ENCODE results near the gene CPED1.

Gene CPED1

DNA sequence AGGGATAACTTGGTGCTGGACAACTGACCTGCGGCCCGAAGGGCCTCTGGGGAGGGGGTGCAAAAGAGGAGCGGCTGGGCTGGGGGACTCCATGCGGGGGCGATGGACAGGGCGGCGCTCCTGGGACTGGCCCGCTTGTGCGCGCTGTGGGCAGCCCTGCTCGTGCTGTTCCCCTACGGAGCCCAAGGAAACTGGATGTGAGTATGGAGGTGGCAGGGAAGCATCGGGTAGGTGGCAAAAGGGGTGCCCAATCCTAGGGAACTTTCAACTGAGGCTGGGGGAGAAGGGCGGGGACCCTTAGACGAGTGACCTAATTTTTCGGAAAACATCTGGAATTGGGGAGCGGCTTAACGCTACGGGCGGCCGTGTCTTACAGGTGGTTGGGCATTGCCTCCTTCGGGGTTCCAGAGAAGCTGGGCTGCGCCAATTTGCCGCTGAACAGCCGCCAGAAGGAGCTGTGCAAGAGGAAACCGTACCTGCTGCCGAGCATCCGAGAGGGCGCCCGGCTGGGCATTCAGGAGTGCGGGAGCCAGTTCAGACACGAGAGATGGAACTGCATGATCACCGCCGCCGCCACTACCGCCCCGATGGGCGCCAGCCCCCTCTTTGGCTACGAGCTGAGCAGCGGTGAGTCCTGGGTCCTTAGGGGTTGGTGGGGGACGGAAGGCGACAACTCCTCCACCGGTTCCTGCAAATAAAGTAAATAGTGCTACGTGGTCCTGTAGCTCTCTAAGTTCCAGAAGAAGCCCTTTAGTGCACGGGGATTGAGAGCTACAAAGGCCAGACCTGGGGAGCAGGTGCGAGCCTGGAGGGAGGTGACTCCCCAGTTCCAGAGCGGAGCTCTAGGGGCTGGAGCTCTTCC is 340.9 kb downstream of the CPED1 start:
- Histone ChIP-seq H3K36me3 (replicated peaks in 1 of 2; ENCODE audit: control insufficient read depth in 2 of 2, insufficient read depth in 2 of 2, low read length in 2 of 2) (no peaks in the 10 kb centered on the region), H3K4me2 (ENCODE audit: insufficient read depth, low read length, poor library complexity, severe bottlenecking) (peak overlapping the region; percentile 82), H3K14ac (ENCODE audit: low read length) (no peak overlapping the region), H3K79me1 (ENCODE audit: low read depth, low read length) (no peaks in the 10 kb centered on the region), H2AK5ac (ENCODE audit: low read depth, low read length) (no peak overlapping the region), H2AFZ (ENCODE audit: low read length) (peak overlapping the region; percentile 72), H3K27ac (replicated peaks; ENCODE audit: low read length) (no peak overlapping the region), H3K4ac (ENCODE audit: low read length) (no peak overlapping the region), H2BK12ac (ENCODE audit: low read length) (no peak overlapping the region), H3K18ac (ENCODE audit: low read length) (peak overlapping the region; percentile 38), H4K91ac (ENCODE audit: low read depth, low read length, poor library complexity) (no peak overlapping the region), H2BK15ac (ENCODE audit: low read length) (no peak overlapping the region), H3K23ac (ENCODE audit: low read depth, low read length, poor library complexity) (peak overlapping the region; percentile 32), H3K4me1 (ENCODE audit: control insufficient read depth in 2 of 2, insufficient read depth in 1 of 2, low read depth in 1 of 2, low read length in 2 of 2) (peaks cover 5 to 7% of the 10 kb centered on the region in 2 donors), H3K27me3 (ENCODE audit: control insufficient read depth in 3 of 3, insufficient read depth in 3 of 3, low read depth in 1 of 3, low read length in 3 of 3) (peaks cover 4 to 57% (median 29%) of the 10 kb centered on the region in 3 experiments), H2BK120ac (ENCODE audit: low read depth, low read length) (no peak overlapping the region), H4K8ac (ENCODE audit: low read depth, low read length) (no peak overlapping the region), H3K4me3 (ENCODE audit: low read length in 2 of 2) (peak overlapping the region; percentile 43 to 76), H3K9me3 (replicated peaks in 1 of 2; ENCODE audit: control insufficient read depth in 2 of 2, insufficient read depth in 1 of 2, low read depth in 1 of 2, low read length in 2 of 2) (peaks cover 0 to 5% of the 10 kb centered on the region in 2 donors), H2BK5ac (ENCODE audit: low read length) (no peak overlapping the region), H3K9ac (ENCODE audit: low read depth, low read length, poor library complexity) (no peak overlapping the region)
- peak; percentile 43 for DNase-seq (ENCODE audit: low spot score)
- no CpG with 5 or more reads among the region's 47 CpGs for WGBS, 2 donors (ENCODE audit: extremely low coverage in 2 of 2, insufficient read length in 2 of 2, insufficient replicate concordance in 1 of 2)

DNA sequence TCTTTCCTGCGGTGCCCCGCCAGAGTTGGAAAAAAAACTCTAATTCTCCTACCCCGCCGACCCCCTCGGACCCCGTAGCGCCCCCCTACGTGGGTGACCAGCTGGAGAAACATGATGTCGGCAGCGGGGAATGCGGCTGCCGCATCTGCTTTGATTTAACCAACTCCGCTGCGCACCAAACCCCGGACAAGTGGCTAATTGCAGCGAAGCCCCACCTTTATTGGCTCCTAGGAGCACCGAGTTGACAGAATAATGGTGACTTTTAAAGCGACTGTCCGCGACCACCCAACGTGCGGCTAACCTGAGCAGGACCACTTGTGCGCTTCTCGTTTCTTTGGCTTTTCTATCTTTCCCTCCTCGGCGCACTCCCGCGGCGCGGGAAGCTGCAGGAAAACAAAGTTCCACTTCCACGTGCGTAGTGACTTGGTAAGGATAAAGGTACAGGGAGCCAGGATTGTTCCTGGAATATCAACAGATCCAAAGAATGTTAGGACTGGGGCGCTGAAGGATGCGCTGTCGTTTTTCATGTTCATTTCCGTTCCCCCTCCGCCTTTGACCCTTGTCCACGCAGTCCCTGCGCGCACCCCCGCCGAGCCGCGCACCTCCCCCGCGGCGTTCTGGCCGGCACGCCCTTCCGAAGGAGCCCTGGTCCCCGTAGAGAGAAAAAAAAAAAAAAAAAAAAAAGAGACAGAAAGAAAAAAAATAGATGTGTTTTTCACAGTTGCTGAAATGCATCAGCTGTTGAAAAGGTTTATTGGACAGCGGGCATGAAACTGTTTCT is 341.7 kb downstream of the CPED1 start:
- Histone ChIP-seq H2AK5ac (ENCODE audit: low read depth, low read length) (no peak overlapping the region), H3K9me3 (replicated peaks in 1 of 2; ENCODE audit: control insufficient read depth in 2 of 2, insufficient read depth in 1 of 2, low read depth in 1 of 2, low read length in 2 of 2) (peaks cover 0 to 5% of the 10 kb centered on the region in 2 donors), H3K4me3 (ENCODE audit: low read length in 2 of 2) (peak overlapping the region; percentile 43 to 76), H3K79me1 (ENCODE audit: low read depth, low read length) (no peaks in the 10 kb centered on the region), H2BK15ac (ENCODE audit: low read length) (no peak overlapping the region), H2BK5ac (ENCODE audit: low read length) (no peak overlapping the region), H3K4ac (ENCODE audit: low read length) (no peak overlapping the region), H2BK12ac (ENCODE audit: low read length) (no peak overlapping the region), H3K23ac (ENCODE audit: low read depth, low read length, poor library complexity) (no peak overlapping the region), H3K27ac (replicated peaks; ENCODE audit: low read length) (no peak overlapping the region), H3K18ac (ENCODE audit: low read length) (no peak overlapping the region), H3K36me3 (replicated peaks in 1 of 2; ENCODE audit: control insufficient read depth in 2 of 2, insufficient read depth in 2 of 2, low read length in 2 of 2) (no peaks in the 10 kb centered on the region), H3K14ac (ENCODE audit: low read length) (no peak overlapping the region), H4K8ac (ENCODE audit: low read depth, low read length) (no peak overlapping the region), H2AFZ (ENCODE audit: low read length) (peak overlapping the region; percentile 72), H3K4me1 (ENCODE audit: control insufficient read depth in 2 of 2, insufficient read depth in 1 of 2, low read depth in 1 of 2, low read length in 2 of 2) (peaks cover 5 to 7% of the 10 kb centered on the region in 2 donors), H3K4me2 (ENCODE audit: insufficient read depth, low read length, poor library complexity, severe bottlenecking) (peak overlapping the region; percentile 82), H3K27me3 (ENCODE audit: control insufficient read depth in 3 of 3, insufficient read depth in 3 of 3, low read depth in 1 of 3, low read length in 3 of 3) (peaks cover 4 to 57% (median 29%) of the 10 kb centered on the region in 3 experiments), H4K91ac (ENCODE audit: low read depth, low read length, poor library complexity) (no peak overlapping the region), H2BK120ac (ENCODE audit: low read depth, low read length) (no peak overlapping the region), H3K9ac (ENCODE audit: low read depth, low read length, poor library complexity) (no peak overlapping the region)
- WGBS, 2 donors (ENCODE audit: extremely low coverage in 2 of 2, insufficient read length in 2 of 2, insufficient replicate concordance in 1 of 2), result no CpG with 5 or more reads among the region's 52 CpGs
- DNase-seq (ENCODE audit: low spot score), result peak; percentile 54

DNA sequence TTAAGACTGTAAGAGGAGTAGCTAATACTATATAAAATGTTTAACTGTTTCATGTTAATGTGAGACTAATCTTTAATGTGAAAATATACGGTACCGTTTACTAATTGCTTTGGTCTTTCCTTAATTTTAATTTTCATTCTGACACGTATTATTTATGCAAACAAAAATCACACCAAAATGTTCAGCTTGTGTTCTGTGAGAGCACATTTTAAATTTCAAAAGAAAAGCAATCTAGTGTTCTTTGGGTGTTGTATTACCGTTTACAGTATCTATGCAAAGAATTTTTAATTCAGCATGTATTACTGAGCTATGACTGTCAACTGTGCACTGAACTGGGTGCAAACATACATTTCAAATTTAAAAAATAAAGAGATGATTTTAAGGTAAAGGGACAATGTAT is 342.5 kb downstream of the CPED1 start:
- Histone ChIP-seq H2BK12ac (ENCODE audit: low read length) (no peak overlapping the region), H2AFZ (ENCODE audit: low read length) (no peak overlapping the region), H3K14ac (ENCODE audit: low read length) (no peak overlapping the region), H3K27me3 (ENCODE audit: control insufficient read depth in 3 of 3, insufficient read depth in 3 of 3, low read depth in 1 of 3, low read length in 3 of 3) (peaks cover 4 to 56% (median 29%) of the 10 kb centered on the region in 3 experiments), H3K4ac (ENCODE audit: low read length) (no peak overlapping the region), H3K36me3 (replicated peaks in 1 of 2; ENCODE audit: control insufficient read depth in 2 of 2, insufficient read depth in 2 of 2, low read length in 2 of 2) (no peaks in the 10 kb centered on the region), H2BK120ac (ENCODE audit: low read depth, low read length) (no peak overlapping the region), H3K27ac (replicated peaks; ENCODE audit: low read length) (no peak overlapping the region), H3K23ac (ENCODE audit: low read depth, low read length, poor library complexity) (no peak overlapping the region), H3K4me1 (ENCODE audit: control insufficient read depth in 2 of 2, insufficient read depth in 1 of 2, low read depth in 1 of 2, low read length in 2 of 2) (peaks cover 5 to 7% of the 10 kb centered on the region in 2 donors), H2BK5ac (ENCODE audit: low read length) (no peak overlapping the region), H4K91ac (ENCODE audit: low read depth, low read length, poor library complexity) (no peak overlapping the region), H3K4me2 (ENCODE audit: insufficient read depth, low read length, poor library complexity, severe bottlenecking) (no peak overlapping the region), H3K79me1 (ENCODE audit: low read depth, low read length) (no peaks in the 10 kb centered on the region), H2BK15ac (ENCODE audit: low read length) (no peak overlapping the region), H3K18ac (ENCODE audit: low read length) (no peak overlapping the region), H3K9ac (ENCODE audit: low read depth, low read length, poor library complexity) (no peak overlapping the region), H2AK5ac (ENCODE audit: low read depth, low read length) (no peak overlapping the region), H3K4me3 (ENCODE audit: low read length in 2 of 2) (no peak overlapping the region), H4K8ac (ENCODE audit: low read depth, low read length) (no peak overlapping the region), H3K9me3 (replicated peaks in 1 of 2; ENCODE audit: control insufficient read depth in 2 of 2, insufficient read depth in 1 of 2, low read depth in 1 of 2, low read length in 2 of 2) (peaks cover 0 to 5% of the 10 kb centered on the region in 2 donors)
- WGBS, 2 donors (ENCODE audit: extremely low coverage in 2 of 2, insufficient read length in 2 of 2, insufficient replicate concordance in 1 of 2), result no CpG with 5 or more reads among the region's 4 CpGs
- DNase-seq (ENCODE audit: low spot score), result no peak

DNA sequence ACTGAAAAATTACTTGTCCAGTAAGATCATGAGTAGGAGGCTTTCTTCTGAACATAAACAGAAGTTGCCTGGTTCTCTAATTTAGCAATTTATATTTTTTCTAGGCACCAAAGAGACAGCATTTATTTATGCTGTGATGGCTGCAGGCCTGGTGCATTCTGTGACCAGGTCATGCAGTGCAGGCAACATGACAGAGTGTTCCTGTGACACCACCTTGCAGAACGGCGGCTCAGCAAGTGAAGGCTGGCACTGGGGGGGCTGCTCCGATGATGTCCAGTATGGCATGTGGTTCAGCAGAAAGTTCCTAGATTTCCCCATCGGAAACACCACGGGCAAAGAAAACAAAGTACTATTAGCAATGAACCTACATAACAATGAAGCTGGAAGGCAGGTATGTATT is 343.1 kb downstream of the CPED1 start:
- H2AK5ac ChIP-seq (ENCODE audit: low read depth, low read length), result no peak overlapping the region
- H3K9ac ChIP-seq (ENCODE audit: low read depth, low read length, poor library complexity), result peak overlapping the region; percentile 63
- H3K27ac ChIP-seq (replicated peaks; ENCODE audit: low read length), result no peak overlapping the region
- H3K27me3 ChIP-seq (ENCODE audit: control insufficient read depth in 3 of 3, insufficient read depth in 3 of 3, low read depth in 1 of 3, low read length in 3 of 3), result peaks cover 4 to 54% (median 29%) of the 10 kb centered on the region in 3 experiments
- no peak overlapping the region for H2BK15ac ChIP-seq (ENCODE audit: low read length)
- H3K79me1 ChIP-seq (ENCODE audit: low read depth, low read length), result no peaks in the 10 kb centered on the region
- no peak overlapping the region for H2BK5ac ChIP-seq (ENCODE audit: low read length)
- H3K4ac ChIP-seq (ENCODE audit: low read length), result no peak overlapping the region
- peaks cover 5 to 7% of the 10 kb centered on the region in 2 donors for H3K4me1 ChIP-seq (ENCODE audit: control insufficient read depth in 2 of 2, insufficient read depth in 1 of 2, low read depth in 1 of 2, low read length in 2 of 2)
- H2AFZ ChIP-seq (ENCODE audit: low read length), result no peak overlapping the region
- no peak overlapping the region for H3K4me2 ChIP-seq (ENCODE audit: insufficient read depth, low read length, poor library complexity, severe bottlenecking)
- WGBS, 2 donors (ENCODE audit: extremely low coverage in 2 of 2, insufficient read length in 2 of 2, insufficient replicate concordance in 1 of 2), result no CpG with 5 or more reads among the region's 5 CpGs
- H3K9me3 ChIP-seq (replicated peaks in 1 of 2; ENCODE audit: control insufficient read depth in 2 of 2, insufficient read depth in 1 of 2, low read depth in 1 of 2, low read length in 2 of 2), result peaks cover 0 to 5% of the 10 kb centered on the region in 2 donors
- no peak overlapping the region for H3K4me3 ChIP-seq (ENCODE audit: low read length in 2 of 2)
- no peak for DNase-seq (ENCODE audit: low spot score)
- H2BK120ac ChIP-seq (ENCODE audit: low read depth, low read length), result no peak overlapping the region
- no peaks in the 10 kb centered on the region for H3K36me3 ChIP-seq (replicated peaks in 1 of 2; ENCODE audit: control insufficient read depth in 2 of 2, insufficient read depth in 2 of 2, low read length in 2 of 2)
- no peak overlapping the region for H2BK12ac ChIP-seq (ENCODE audit: low read length)
- no peak overlapping the region for H3K18ac ChIP-seq (ENCODE audit: low read length)
- H3K23ac ChIP-seq (ENCODE audit: low read depth, low read length, poor library complexity), result no peak overlapping the region
- no peak overlapping the region for H4K91ac ChIP-seq (ENCODE audit: low read depth, low read length, poor library complexity)
- no peak overlapping the region for H3K14ac ChIP-seq (ENCODE audit: low read length)
- no peak overlapping the region for H4K8ac ChIP-seq (ENCODE audit: low read depth, low read length)
